Ishikawa (cell line): ENCODE data around the gene SNHG17.

ENCODE experiments used
- CEBPB ChIP-seq: IDR thresholded peaks from 2 replicates; pipeline ENCODE4 v1.6.1; 2012
- CREB1 ChIP-seq: IDR thresholded peaks from 2 replicates; pipeline ENCODE4 v1.6.1; 2012; ENCODE audit warnings: low read depth
- EGR1 ChIP-seq: IDR thresholded peaks from 2 replicates; pipeline ENCODE4 v1.6.1; 2012
- EP300 ChIP-seq: IDR thresholded peaks from 2 replicates; pipeline ENCODE4 v1.6.1; 2012; ENCODE audit warnings: borderline replicate concordance
- FOXM1 ChIP-seq: IDR thresholded peaks from 2 replicates; pipeline ENCODE4 v1.6.1; 2012; ENCODE audit warnings: low read depth, borderline replicate concordance
- NFIC ChIP-seq: IDR thresholded peaks from 2 replicates; pipeline ENCODE4 v1.6.1; 2012
- RAD21 ChIP-seq: IDR thresholded peaks from 2 replicates; pipeline ENCODE4 v1.6.1; 2012; ENCODE audit warnings: low read depth
- TAF1 ChIP-seq: IDR thresholded peaks from 2 replicates; pipeline ENCODE4 v1.6.1; 2012; ENCODE audit warnings: low read depth, mild to moderate bottlenecking
- TCF12 ChIP-seq: IDR thresholded peaks from 2 replicates; pipeline ENCODE4 v1.6.1; 2012; ENCODE audit warnings: low read depth
- TEAD4 ChIP-seq: IDR thresholded peaks from 2 replicates; pipeline ENCODE4 v1.6.1; 2012
- YY1 ChIP-seq: IDR thresholded peaks from 2 replicates; pipeline ENCODE4 v1.6.1; 2012; ENCODE audit warnings: low read depth
- ZBTB7A ChIP-seq: IDR thresholded peaks from 2 replicates; pipeline ENCODE4 v1.6.1; 2012; ENCODE audit warnings: low read depth
- TF ChIP-seq, protein P1 (sequence below): IDR thresholded peaks from 2 replicates; pipeline ENCODE4 v1.6.1; 2012
- TF ChIP-seq, protein P2 (sequence below): IDR thresholded peaks from 2 replicates; pipeline ENCODE4 v1.6.1; 2012
- TF ChIP-seq, protein P3 (sequence below): IDR thresholded peaks from 2 replicates; pipeline ENCODE4 v1.6.1; 2012; ENCODE audit warnings: low read depth, mild to moderate bottlenecking

The SNHG17 gene

DNA sequence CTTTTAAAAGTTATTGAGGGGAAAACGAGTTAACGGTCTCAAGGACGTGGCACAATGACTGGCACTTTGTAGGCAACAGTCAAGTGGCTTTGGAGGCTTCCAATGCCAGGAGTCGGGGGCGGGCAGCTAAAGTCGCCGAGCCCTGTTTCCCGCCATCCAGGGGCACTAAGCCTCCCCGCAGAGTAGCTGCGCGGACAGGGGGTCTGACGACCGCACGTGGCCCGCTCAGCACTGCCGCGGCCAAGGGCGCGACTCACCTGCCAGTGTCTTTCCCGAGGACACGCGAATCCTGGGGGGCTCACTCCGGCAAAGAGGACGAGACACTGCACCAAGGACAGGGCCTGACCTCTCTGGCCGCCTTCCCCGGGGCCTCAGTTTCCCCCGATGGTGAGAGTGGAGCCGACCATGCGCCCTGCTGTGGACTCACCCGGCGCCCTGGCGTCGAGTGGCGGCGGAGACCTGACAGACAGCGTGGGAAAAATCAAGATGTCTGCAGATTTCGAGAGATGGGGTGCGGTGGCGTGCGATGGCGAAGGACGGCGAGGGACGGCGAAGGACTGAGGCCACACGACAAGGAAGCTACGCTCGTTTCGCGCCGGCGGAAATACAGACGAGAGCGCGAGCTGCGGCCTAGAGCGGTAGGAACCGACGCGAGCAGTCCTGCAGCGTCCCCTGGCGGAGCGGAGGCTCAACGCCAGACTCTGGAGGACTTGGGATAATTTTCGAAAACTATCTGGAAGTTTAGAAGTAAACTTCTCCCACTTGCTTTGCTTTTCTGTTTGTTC, at the start of gene SNHG17:
TSS of gene SNHG17 (minus strand) at position 559 of the 785 bp plus-strand sequence.
- TF ChIP-seq NFIC (0 out of 2 replicates have a peak, but pooled peaks have one; percentile 21), RAD21 (peak; percentile 41; the same call in 1 of the 2 replicates), CEBPB (no peak; the same call in 1 of the 2 replicates), YY1 (peak; percentile 89), EP300 (no peak), TEAD4 (peak; percentile 49), CREB1 (peak; percentile 72), TAF1 (peak; percentile 99), TCF12 (peak; percentile 82), ZBTB7A (0 out of 2 replicates have a peak, but pooled peaks have one; percentile 4), EGR1 (no peak), FOXM1 (peak; percentile 65; the same call in 1 of the 2 replicates)
- TF ChIP-seq, protein P1, sequence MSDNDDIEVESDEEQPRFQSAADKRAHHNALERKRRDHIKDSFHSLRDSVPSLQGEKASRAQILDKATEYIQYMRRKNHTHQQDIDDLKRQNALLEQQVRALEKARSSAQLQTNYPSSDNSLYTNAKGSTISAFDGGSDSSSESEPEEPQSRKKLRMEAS = peak; percentile 100
- TF ChIP-seq, protein P2, sequence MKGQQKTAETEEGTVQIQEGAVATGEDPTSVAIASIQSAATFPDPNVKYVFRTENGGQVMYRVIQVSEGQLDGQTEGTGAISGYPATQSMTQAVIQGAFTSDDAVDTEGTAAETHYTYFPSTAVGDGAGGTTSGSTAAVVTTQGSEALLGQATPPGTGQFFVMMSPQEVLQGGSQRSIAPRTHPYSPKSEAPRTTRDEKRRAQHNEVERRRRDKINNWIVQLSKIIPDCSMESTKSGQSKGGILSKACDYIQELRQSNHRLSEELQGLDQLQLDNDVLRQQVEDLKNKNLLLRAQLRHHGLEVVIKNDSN = peak; percentile 56
- TF ChIP-seq, protein P3, sequence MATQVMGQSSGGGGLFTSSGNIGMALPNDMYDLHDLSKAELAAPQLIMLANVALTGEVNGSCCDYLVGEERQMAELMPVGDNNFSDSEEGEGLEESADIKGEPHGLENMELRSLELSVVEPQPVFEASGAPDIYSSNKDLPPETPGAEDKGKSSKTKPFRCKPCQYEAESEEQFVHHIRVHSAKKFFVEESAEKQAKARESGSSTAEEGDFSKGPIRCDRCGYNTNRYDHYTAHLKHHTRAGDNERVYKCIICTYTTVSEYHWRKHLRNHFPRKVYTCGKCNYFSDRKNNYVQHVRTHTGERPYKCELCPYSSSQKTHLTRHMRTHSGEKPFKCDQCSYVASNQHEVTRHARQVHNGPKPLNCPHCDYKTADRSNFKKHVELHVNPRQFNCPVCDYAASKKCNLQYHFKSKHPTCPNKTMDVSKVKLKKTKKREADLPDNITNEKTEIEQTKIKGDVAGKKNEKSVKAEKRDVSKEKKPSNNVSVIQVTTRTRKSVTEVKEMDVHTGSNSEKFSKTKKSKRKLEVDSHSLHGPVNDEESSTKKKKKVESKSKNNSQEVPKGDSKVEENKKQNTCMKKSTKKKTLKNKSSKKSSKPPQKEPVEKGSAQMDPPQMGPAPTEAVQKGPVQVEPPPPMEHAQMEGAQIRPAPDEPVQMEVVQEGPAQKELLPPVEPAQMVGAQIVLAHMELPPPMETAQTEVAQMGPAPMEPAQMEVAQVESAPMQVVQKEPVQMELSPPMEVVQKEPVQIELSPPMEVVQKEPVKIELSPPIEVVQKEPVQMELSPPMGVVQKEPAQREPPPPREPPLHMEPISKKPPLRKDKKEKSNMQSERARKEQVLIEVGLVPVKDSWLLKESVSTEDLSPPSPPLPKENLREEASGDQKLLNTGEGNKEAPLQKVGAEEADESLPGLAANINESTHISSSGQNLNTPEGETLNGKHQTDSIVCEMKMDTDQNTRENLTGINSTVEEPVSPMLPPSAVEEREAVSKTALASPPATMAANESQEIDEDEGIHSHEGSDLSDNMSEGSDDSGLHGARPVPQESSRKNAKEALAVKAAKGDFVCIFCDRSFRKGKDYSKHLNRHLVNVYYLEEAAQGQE = peak; percentile 50

GRCh38 chr20:38479596-38479995, 44.5 kb upstream of the SNHG17 start:
- no peak for TF ChIP-seq CEBPB
- TF ChIP-seq ZBTB7A = no peak
- no peak for TF ChIP-seq YY1
- TF ChIP-seq TEAD4 = no peak
- no peak for TF ChIP-seq CREB1
- no peak for TF ChIP-seq FOXM1
- TF ChIP-seq RAD21 = no peak

DNA sequence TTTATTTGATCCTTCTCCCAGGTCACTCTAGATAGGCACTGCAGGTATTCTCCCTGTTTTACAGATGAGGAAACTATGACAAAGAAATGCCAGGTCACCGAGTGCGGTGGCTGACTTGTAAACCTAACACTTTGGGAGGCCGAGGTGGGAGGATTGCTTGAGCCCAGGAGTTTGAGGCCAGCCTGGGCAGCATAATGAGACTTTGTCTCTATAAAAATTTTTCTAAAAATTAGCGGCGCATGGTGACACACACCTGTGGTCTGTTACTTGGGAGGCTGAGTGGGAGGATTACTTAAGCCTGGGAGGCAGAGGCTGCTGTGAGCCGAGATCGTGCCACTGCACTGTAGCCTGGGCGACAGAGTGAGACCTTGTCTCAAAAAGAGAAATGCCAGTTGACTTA, 42.6 kb upstream of the SNHG17 start:
- TF ChIP-seq, protein P2 = no peak
- TF ChIP-seq TEAD4 (no peak), EP300 (no peak), FOXM1 (no peak), NFIC (no peak), YY1 (no peak), RAD21 (no peak), CEBPB (no peak), TCF12 (no peak)
- TF ChIP-seq, protein P1 = no peak
- TF ChIP-seq, protein P3 = no peak

GRCh38 chr20:38473367-38473795, 38.3 kb upstream of the SNHG17 start:
- TF ChIP-seq TCF12 (no peak), RAD21 (peak; percentile 15; the same call in 1 of the 2 replicates)

- peak; percentile 5; the same call in 1 of the 2 replicates for TF ChIP-seq TAF1
- peak; percentile 30; the same call in 1 of the 2 replicates for TF ChIP-seq RAD21
- TF ChIP-seq CREB1 = peak; percentile 69; the same call in 1 of the 2 replicates
- no peak for TF ChIP-seq NFIC
- TF ChIP-seq, protein P2 = no peak
- TF ChIP-seq FOXM1 = no peak
- TF ChIP-seq YY1 = peak; percentile 7; the same call in 1 of the 2 replicates
- TF ChIP-seq, protein P1 = peak; percentile 75
- TF ChIP-seq CEBPB = no peak
- TF ChIP-seq TCF12 = peak; percentile 30; the same call in 1 of the 2 replicates
- TF ChIP-seq TEAD4 = peak; percentile 25; the same call in 1 of the 2 replicates
- no peak for TF ChIP-seq ZBTB7A
- TF ChIP-seq, protein P3 = no peak
- TF ChIP-seq EGR1 = no peak
- TF ChIP-seq EP300 = no peak
Measured at GRCh38 chr20:38472513-38473366, 37.6 kb upstream of the SNHG17 start, which contains the start of gene RALGAPB. TSS of gene RALGAPB (plus strand) at chr20:38472843. CDS start at chr20:38488433, 15,590 bp downstream.
